Pancreas (tissue), 10 donors: ENCODE measurements around the gene REC114. TPM values are rescaled to one million over a fixed set of nuclear protein-coding genes. Genes with fewer than 3 reads are reported as not detected.

Experiments used
- ATAC-seq, 4 donors: fragments of 200-7000 bp; cut with Tn5 transposase; one replicate each; pipeline versions ENCODE4 v1.8.0 to v1.9.1; 2020; ENCODE audit warnings: mild to moderate bottlenecking in 4 of 4, moderate library complexity in 4 of 4
- DNase-seq, 6 donors: peaks; one replicate each; pipeline ENCODE4 v3.0.0-alpha.2; 2020
- FAIRE-seq: peaks from 2 replicates; lab custom pipeline; 2012; peaks lifted over from hg19 to GRCh38; lab: Jason Lieb, UNC
- H3K27ac ChIP-seq, 4 donors: fragments of 200-600 bp; sonication (generic); 1 replicate in 3 of 4; 2 replicates in 1 of 4; pipeline versions ENCODE4 v1.5.0 to v1.8.0; 2020
- H3K27me3 ChIP-seq, 4 donors: fragments of 200-600 bp; one replicate each; pipeline ENCODE4 v1.8.0; 2021
- H3K36me3 ChIP-seq, 3 donors: fragments of 200-600 bp; sonication (generic) in 1 of 3; one replicate each; pipeline versions ENCODE4 v1.5.0 to v1.8.0; 2020 to 2021
- H3K4me1 ChIP-seq, 3 donors: fragments of 200-600 bp; one replicate each; pipeline ENCODE4 v1.8.0; 2021
- H3K4me3 ChIP-seq, 4 donors: fragments of 200-600 bp; sonication (generic) in 2 of 4; one replicate each; pipeline versions ENCODE4 v1.5.0 to v1.8.0; 2020 to 2021
- H3K9me3 ChIP-seq, 4 donors: fragments of 200-600 bp; one replicate each; pipeline ENCODE4 v1.8.0; 2021
- CTCF ChIP-seq, 4 donors: fragments of 200-600 bp; sonication (generic) in 3 of 4; IDR thresholded peaks; one replicate each; pipeline versions ENCODE4 v1.5.0 to v1.8.0; 2021; ENCODE audit warnings: antibody characterized with exemption in 4 of 4
- WGBS, 2 donors: extraction: QIAGEN DNeasy Blood & Tissue Kit; methylation state at CpG; one replicate each; pipeline ENCODE4 v1.1.7; 2013; 5-methylcytosine and 5-hydroxymethylcytosine counted together
- intact Hi-C, 3 donors: fragments of 100-400 bp; cut with DNase I; formaldehyde crosslinking; loops; one replicate each; pipeline versions ENCODE4 v1.11.1 to v1.14.2; 2022
- polyA plus RNA-seq, 2 donors: library from polyadenylated mRNA; stranded (reverse); fragments of 200-250 nt; gene quantifications; one replicate each; pipeline ENCODE4 v1.2.3, GENCODE V29; 2013
- total RNA-seq, 6 donors: library from RNA; stranded (reverse); fragmentation: NEBNext Ultra II Directional in 4 of 6; extraction: Animal tissue kit (Norgen Biotek cat#: 25700) in 4 of 6; gene quantifications; one replicate each; pipeline versions ENCODE4 v1.2.1 to v1.2.4, GENCODE V29; 2021 to 2023
- donor health status: healthy with polysubstance abuse.
- donor health status: DM: no; HTN: no; CAD: no; lungs with moderate emphysema.
- donor health status: DM: no; HTN: no; CAD: no.
- donor health status: control.
- donor health status: control.
- donor health status: Bipolar disorder and iron deficiency.
- donor health status: DM: yes; HTN: yes; CAD: no.
- donor health status: DM: no; HTN: no; CAD: no.
- donor health status: DM: no; HTN: no; CAD: no.
- donor health status: DM: yes; HTN: yes; CAD: no.

Gene REC114
- total and polyA plus RNA-seq, 8 donors = not detected

- DNase-seq (no peak), ATAC-seq (no peak), FAIRE-seq (no peak)
- Histone ChIP-seq H3K4me1 (no peaks in the 10 kb centered on the region), H3K4me3 (no peak overlapping the region), H3K27me3 (no peaks in the 10 kb centered on the region), H3K36me3 (peaks cover 0 to 48% (median 11%) of the 10 kb centered on the region in 3 donors), H3K9me3 (no peaks in the 10 kb centered on the region), H3K27ac (no peak overlapping the region)
- intact Hi-C loops = no loop called here
- 69 to 77% methylated on average over 5 of the region's 5 CpGs for WGBS, 2 donors
- no peak for TF ChIP-seq CTCF (IDR thresholded peaks at IDR 0.05)
Measured at GRCh38 chr15:73585871-73586654, 143.1 kb downstream of the REC114 start.

- WGBS, 2 donors = 88 to 96% methylated on average over 1 of the region's 1 CpG
- ATAC-seq (no peak), DNase-seq (no peak), FAIRE-seq (no peak)
- Histone ChIP-seq H3K36me3 (peaks cover 0 to 26% (median 11%) of the 10 kb centered on the region in 3 donors), H3K27me3 (no peaks in the 10 kb centered on the region), H3K9me3 (no peaks in the 10 kb centered on the region), H3K4me3 (no peak overlapping the region), H3K27ac (no peak overlapping the region), H3K4me1 (peaks cover 0 to 11% (median 7%) of the 10 kb centered on the region in 3 donors)
- intact Hi-C loops = no loop called here
- no peak for TF ChIP-seq CTCF (IDR thresholded peaks at IDR 0.05)
Measured at GRCh38 chr15:73589766-73590165, 146.8 kb downstream of the REC114 start.

- FAIRE-seq (no peak), DNase-seq (no peak)
- WGBS, 2 donors = 95 to 97% methylated on average over 5 of the region's 5 CpGs
Measured at GRCh38 chr15:73590263-73590662, 147.3 kb downstream of the REC114 start.

GRCh38 chr15:73593304-73594074 is 150.5 kb downstream of the REC114 start:
- H3K36me3 ChIP-seq = peaks cover 0 to 6% (median 5%) of the 10 kb centered on the region in 3 donors
- FAIRE-seq (no peak), ATAC-seq (peak; percentile 46 to 73 (median 61)), DNase-seq (peak in 4 of 6 donors; percentile 31 to 41 (median 36))
- no peaks in the 10 kb centered on the region for H3K9me3 ChIP-seq
- H3K4me3 ChIP-seq = no peak overlapping the region
- H3K4me1 ChIP-seq = peaks cover 5 to 12% (median 7%) of the 10 kb centered on the region in 3 donors
- TF ChIP-seq CTCF (IDR thresholded peaks at IDR 0.05) = no peak
- H3K27ac ChIP-seq = no peak overlapping the region
- WGBS, 2 donors = 46 to 47% methylated on average over 9 of the region's 9 CpGs
- intact Hi-C loops = no loop called here
- H3K27me3 ChIP-seq = no peaks in the 10 kb centered on the region

More at GRCh38 chr15:73590263-73590662, 147.3 kb downstream of the REC114 start:
- no peak overlapping the region for H3K4me3 ChIP-seq
- H3K27me3 ChIP-seq = no peaks in the 10 kb centered on the region
- H3K27ac ChIP-seq = no peak overlapping the region
- peaks cover 0 to 26% (median 11%) of the 10 kb centered on the region in 3 donors for H3K36me3 ChIP-seq
- no peak for TF ChIP-seq CTCF (IDR thresholded peaks at IDR 0.05)
- intact Hi-C loops = no loop called here
- no peaks in the 10 kb centered on the region for H3K9me3 ChIP-seq
- ATAC-seq = no peak
- peaks cover 0 to 11% (median 7%) of the 10 kb centered on the region in 3 donors for H3K4me1 ChIP-seq
